Hepatocyte (in vitro differentiated cells): ENCODE measurements around the gene UBN1. TPM values are rescaled to one million over a fixed set of nuclear protein-coding genes. Genes with fewer than 3 reads are reported as not detected.
A peak's percentile ranks its signal among the peaks of the same experiment; 100 is the strongest.

ENCODE experiments used
- DNase-seq: peaks from one replicate; pipeline ENCODE4 v3.0.0-alpha.2; 2016; ENCODE audit warnings: low spot score
- H2AFZ ChIP-seq: fragments of 200-600 bp; sonication (generic); 2 replicates; pipeline ENCODE4 v1.6.0; 2016; ENCODE audit warnings: antibody characterized with exemption, mild to moderate bottlenecking
- H3K27ac ChIP-seq: fragments of 200-600 bp; sonication (generic); 2 replicates; pipeline ENCODE4 v1.5.1; 2016; ENCODE audit warnings: mild to moderate bottlenecking
- H3K27me3 ChIP-seq: fragments of 200-600 bp; sonication (generic); 2 replicates; pipeline ENCODE4 v1.6.1; 2016
- H3K36me3 ChIP-seq: fragments of 200-600 bp; sonication (generic); replicated peaks from 2 replicates; pipeline ENCODE4 v1.5.1; 2016; ENCODE audit warnings: low read depth; ENCODE audit not compliant: insufficient read depth
- H3K4me1 ChIP-seq: fragments of 200-600 bp; sonication (generic); 2 replicates; pipeline ENCODE4 v1.5.1; 2016; ENCODE audit warnings: mild to moderate bottlenecking, moderate library complexity; ENCODE audit not compliant: insufficient read depth
- H3K4me2 ChIP-seq: fragments of 200-600 bp; sonication (generic); 2 replicates; pipeline ENCODE4 v1.6.0; 2016
- H3K4me3 ChIP-seq: fragments of 200-600 bp; sonication (generic); 2 replicates; pipeline ENCODE4 v1.5.1; 2016; ENCODE audit warnings: mild to moderate bottlenecking
- H3K79me2 ChIP-seq: fragments of 200-600 bp; sonication (generic); 2 replicates; pipeline ENCODE4 v1.6.0; 2017; ENCODE audit warnings: mild to moderate bottlenecking
- H3K9me2 ChIP-seq: fragments of 200-600 bp; sonication (generic); replicated peaks from 2 replicates; pipeline ENCODE4 v1.6.0; 2017; ENCODE audit warnings: mild to moderate bottlenecking; ENCODE audit not compliant: insufficient read depth
- H3K9me3 ChIP-seq: fragments of 200-600 bp; sonication (generic); 2 replicates; pipeline ENCODE4 v1.5.1; 2016; ENCODE audit warnings: low read depth, mild to moderate bottlenecking
- H4K20me1 ChIP-seq: fragments of 200-600 bp; sonication (generic); 2 replicates; pipeline ENCODE4 v1.6.0; 2016; ENCODE audit warnings: mild to moderate bottlenecking; ENCODE audit not compliant: insufficient read depth, poor library complexity, severe bottlenecking
- EZH2 ChIP-seq: fragments of 200-600 bp; sonication (generic); IDR thresholded peaks from 2 replicates; pipeline ENCODE4 v1.6.1; 2016; ENCODE audit warnings: antibody characterized with exemption, mild to moderate bottlenecking, borderline replicate concordance
- EZH2phosphoT487 ChIP-seq: fragments of 200-600 bp; sonication (generic); IDR thresholded peaks from one replicate; pipeline ENCODE4 v1.6.1; 2018; ENCODE audit warnings: antibody characterized with exemption, mild to moderate bottlenecking, low read depth, moderate library complexity; ENCODE audit not compliant: unreplicated experiment, severe bottlenecking
- WGBS: methylation state at CpG from one replicate; pipeline ENCODE4 v1.1.6; 2016; ENCODE audit warnings: low lambda C conversion rate; ENCODE audit errors: missing lambda C conversion rate; 5-methylcytosine and 5-hydroxymethylcytosine counted together
- polyA plus RNA-seq: library from polyadenylated mRNA; unstranded; fragments of >200 nt; fragmentation: Nextera tagmentation; extraction: Ambion mirVana; gene quantifications from 2 replicates; pipeline ENCODE4 v1.2.1, GENCODE V29; 2016
- total RNA-seq: library from RNA; depleted of rRNA; stranded (reverse); fragments of >200 nt; gene quantifications from 2 replicates; pipeline ENCODE4 v1.2.3, GENCODE V29; 2014
- TF ChIP-seq, protein P1 (sequence below): fragments of 200-600 bp; sonication (generic); IDR thresholded peaks from 2 replicates; pipeline ENCODE4 v1.5.1; 2016; ENCODE audit warnings: antibody characterized with exemption, mild to moderate bottlenecking; ENCODE audit not compliant: poor library complexity

The UBN1 gene
- total and polyA plus RNA-seq, 2 experiments from 2014 or later = 19.1 to 28.1 TPM

DNA sequence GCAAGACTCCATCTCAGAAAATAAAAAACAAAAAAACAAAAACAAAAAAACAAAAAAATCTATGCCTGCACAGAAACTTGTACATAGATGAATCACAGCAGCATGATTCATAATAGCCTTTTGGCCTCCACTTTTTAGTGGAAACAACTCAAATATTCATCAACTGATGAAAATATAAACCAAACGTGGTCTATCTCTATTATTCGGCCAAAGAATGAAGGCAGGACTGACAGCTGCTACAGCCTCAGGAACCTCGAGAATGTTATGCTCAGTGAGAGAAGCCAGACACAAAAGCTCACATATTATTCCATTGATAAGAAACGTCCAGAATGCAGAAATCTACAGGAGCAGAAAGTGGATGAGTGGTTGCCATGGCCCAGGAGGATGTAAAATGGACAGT lies 69.8 kb downstream of the UBN1 start:
- H2AFZ ChIP-seq = no peak overlapping the region
- WGBS = 48% methylated on average over 4 of the region's 4 CpGs
- H3K4me3 ChIP-seq = no peak overlapping the region
- H4K20me1 ChIP-seq = no peaks in the 10 kb centered on the region
- H3K27me3 ChIP-seq = no peaks in the 10 kb centered on the region
- no peak for DNase-seq
- TF ChIP-seq EZH2phosphoT487 (no peak), EZH2 (no peak)
- TF ChIP-seq, protein P1, sequence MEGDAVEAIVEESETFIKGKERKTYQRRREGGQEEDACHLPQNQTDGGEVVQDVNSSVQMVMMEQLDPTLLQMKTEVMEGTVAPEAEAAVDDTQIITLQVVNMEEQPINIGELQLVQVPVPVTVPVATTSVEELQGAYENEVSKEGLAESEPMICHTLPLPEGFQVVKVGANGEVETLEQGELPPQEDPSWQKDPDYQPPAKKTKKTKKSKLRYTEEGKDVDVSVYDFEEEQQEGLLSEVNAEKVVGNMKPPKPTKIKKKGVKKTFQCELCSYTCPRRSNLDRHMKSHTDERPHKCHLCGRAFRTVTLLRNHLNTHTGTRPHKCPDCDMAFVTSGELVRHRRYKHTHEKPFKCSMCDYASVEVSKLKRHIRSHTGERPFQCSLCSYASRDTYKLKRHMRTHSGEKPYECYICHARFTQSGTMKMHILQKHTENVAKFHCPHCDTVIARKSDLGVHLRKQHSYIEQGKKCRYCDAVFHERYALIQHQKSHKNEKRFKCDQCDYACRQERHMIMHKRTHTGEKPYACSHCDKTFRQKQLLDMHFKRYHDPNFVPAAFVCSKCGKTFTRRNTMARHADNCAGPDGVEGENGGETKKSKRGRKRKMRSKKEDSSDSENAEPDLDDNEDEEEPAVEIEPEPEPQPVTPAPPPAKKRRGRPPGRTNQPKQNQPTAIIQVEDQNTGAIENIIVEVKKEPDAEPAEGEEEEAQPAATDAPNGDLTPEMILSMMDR = no peak
- no peaks in the 10 kb centered on the region for H3K9me2 ChIP-seq
- H3K9me3 ChIP-seq = no peaks in the 10 kb centered on the region
- H3K79me2 ChIP-seq = peaks cover 40% of the 10 kb centered on the region
- no peaks in the 10 kb centered on the region for H3K36me3 ChIP-seq
- H3K4me1 ChIP-seq = peaks cover 17% of the 10 kb centered on the region
- no peak overlapping the region for H3K27ac ChIP-seq
- no peak overlapping the region for H3K4me2 ChIP-seq

DNA sequence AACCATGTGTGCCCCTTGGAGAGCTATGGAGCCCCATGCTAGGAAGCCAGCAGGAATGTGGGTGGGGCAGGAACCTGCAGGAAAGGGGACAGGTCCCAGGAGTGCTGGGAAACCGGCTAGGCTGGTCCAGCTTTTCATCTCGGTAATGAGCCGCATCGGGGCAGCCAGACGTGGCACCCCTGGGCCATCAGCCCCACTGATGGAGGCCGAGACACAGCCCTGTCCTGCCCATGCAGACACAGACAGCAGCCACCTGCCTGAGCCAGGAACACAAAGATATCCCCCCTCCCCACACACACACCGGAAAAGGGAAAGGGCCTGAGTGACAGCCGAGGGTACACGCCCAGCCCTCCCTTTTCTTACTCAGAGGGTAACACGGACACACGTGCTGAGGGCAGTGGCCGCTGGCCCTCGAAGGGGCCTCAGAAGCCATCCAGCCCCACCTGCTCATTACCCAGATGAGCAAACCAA lies 71.5 kb downstream of the UBN1 start:
- Histone ChIP-seq H3K79me2 (peaks cover 53% of the 10 kb centered on the region), H2AFZ (no peak overlapping the region), H3K4me3 (no peak overlapping the region), H3K27ac (peak overlapping the region; percentile 90), H3K4me2 (peak overlapping the region; percentile 65), H3K36me3 (no peaks in the 10 kb centered on the region), H3K27me3 (no peaks in the 10 kb centered on the region), H4K20me1 (no peaks in the 10 kb centered on the region), H3K4me1 (peaks cover 26% of the 10 kb centered on the region), H3K9me2 (no peaks in the 10 kb centered on the region), H3K9me3 (no peaks in the 10 kb centered on the region)
- WGBS = 56% methylated on average over 13 of the region's 13 CpGs
- peak; percentile 69 for DNase-seq
- TF ChIP-seq EZH2 (no peak), EZH2phosphoT487 (no peak)
- TF ChIP-seq, protein P1 = no peak

DNA sequence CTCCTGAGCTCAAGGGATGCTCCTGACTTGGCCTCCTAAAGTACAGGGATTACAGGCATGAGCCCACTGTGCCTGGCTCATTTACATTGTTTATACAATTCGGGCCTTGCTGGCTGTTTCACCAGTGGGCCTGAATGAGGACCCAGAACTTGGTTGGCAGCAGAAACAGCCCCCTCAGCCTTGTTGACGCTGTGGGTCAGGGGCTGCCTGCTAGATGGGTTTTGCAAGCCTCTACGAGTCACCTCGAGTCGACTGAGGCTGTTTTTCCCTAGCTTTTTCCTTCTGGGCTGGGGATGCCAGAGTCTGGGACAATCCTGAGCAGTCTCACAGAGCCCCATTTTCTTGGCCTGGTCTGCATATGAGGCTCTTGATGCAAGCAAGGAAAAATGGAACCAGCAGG lies 73.5 kb downstream of the UBN1 start:
- Histone ChIP-seq H2AFZ (no peak overlapping the region), H3K4me3 (no peak overlapping the region), H3K9me2 (no peaks in the 10 kb centered on the region), H4K20me1 (no peaks in the 10 kb centered on the region), H3K27ac (peak overlapping the region; percentile 23), H3K4me2 (no peak overlapping the region), H3K9me3 (no peaks in the 10 kb centered on the region), H3K36me3 (no peaks in the 10 kb centered on the region), H3K79me2 (peaks cover 46% of the 10 kb centered on the region), H3K4me1 (peaks cover 41% of the 10 kb centered on the region), H3K27me3 (no peaks in the 10 kb centered on the region)
- WGBS = 83% methylated on average over 5 of the region's 5 CpGs
- TF ChIP-seq, protein P1 = no peak
- DNase-seq = no peak

DNA sequence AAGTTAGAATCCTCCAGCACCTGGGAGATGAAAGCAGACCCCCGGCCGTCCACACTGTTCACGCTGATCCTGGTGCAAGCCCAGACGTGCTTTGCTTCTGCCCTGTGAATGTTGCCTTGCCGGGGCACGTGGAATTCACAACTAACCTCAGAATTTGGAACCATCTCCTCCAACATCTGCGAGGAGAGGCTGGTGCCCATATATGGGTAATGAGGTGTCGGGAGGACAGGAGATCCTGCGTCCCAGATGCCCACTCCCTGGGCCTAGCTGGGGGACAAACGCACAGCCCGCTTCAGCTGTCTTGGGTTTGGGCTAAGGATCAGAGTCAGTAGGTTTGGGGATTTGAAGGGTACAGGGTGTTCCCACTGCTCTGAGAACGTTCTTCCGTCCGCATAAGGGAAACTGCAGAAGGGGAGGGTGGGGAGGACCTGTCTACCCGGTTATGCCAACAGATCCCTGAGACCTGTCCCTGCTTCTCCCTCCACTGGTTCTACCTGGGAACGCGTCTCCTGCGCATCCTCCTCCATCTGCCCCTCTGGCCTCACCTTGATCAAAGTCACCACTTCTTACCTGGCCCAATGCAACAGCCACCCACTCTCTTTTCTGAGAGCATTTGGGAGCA lies 75.6 kb downstream of the UBN1 start:
- WGBS = 88% methylated on average over 18 of the region's 18 CpGs
- H3K36me3 ChIP-seq = peaks cover 3% of the 10 kb centered on the region
- no peak overlapping the region for H2AFZ ChIP-seq
- no peak overlapping the region for H3K4me2 ChIP-seq
- no peaks in the 10 kb centered on the region for H4K20me1 ChIP-seq
- peaks cover 50% of the 10 kb centered on the region for H3K79me2 ChIP-seq
- H3K27me3 ChIP-seq = no peaks in the 10 kb centered on the region
- peaks cover 35% of the 10 kb centered on the region for H3K4me1 ChIP-seq
- peaks cover 7% of the 10 kb centered on the region for H3K9me3 ChIP-seq
- H3K9me2 ChIP-seq = no peaks in the 10 kb centered on the region
- TF ChIP-seq EZH2phosphoT487 = no peak
- no peak for TF ChIP-seq EZH2
- TF ChIP-seq, protein P1 = no peak
- no peak for DNase-seq
- no peak overlapping the region for H3K4me3 ChIP-seq
- H3K27ac ChIP-seq = peak overlapping the region; percentile 53
